Hematopoietic multipotent progenitor cell treated with erythropoietin and hydrocortisone succinate and interleukin-3 and kit ligand, for 15 days (in vitro differentiated cells): ENCODE data around the gene COX7A2.

Source experiments
- DNase-seq: peaks from one replicate; pipeline ENCODE4 v3.0.0-alpha.2; 2015; ENCODE audit warnings: low spot score

The COX7A2 gene

GRCh38 chr6:75220357-75220756 is 23.2 kb downstream of the COX7A2 start:
- no peak for DNase-seq

- DNase-seq: no peak
These were observed 24.3 kb downstream of the COX7A2 start for GRCh38 chr6:75219263-75219662.

- DNase-seq: no peak
These were observed 26.4 kb downstream of the COX7A2 start for GRCh38 chr6:75217193-75217592.

- no peak for DNase-seq
These were observed 28.3 kb downstream of the COX7A2 start for GRCh38 chr6:75215291-75215690.

GRCh38 chr6:75213732-75214131 is 29.9 kb downstream of the COX7A2 start:
- no peak for DNase-seq

- DNase-seq: no peak
These were observed 30.5 kb downstream of the COX7A2 start for GRCh38 chr6:75213112-75213511.

- no peak for DNase-seq
These were observed 31.5 kb downstream of the COX7A2 start for GRCh38 chr6:75211920-75212590.

- peak; percentile 68 for DNase-seq
These were observed 32.5 kb downstream of the COX7A2 start for GRCh38 chr6:75210885-75211739.

GRCh38 chr6:75209184-75209723 is 34.3 kb downstream of the COX7A2 start:
- DNase-seq: no peak

- DNase-seq: peak; percentile 58
These were observed 35.1 kb downstream of the COX7A2 start for GRCh38 chr6:75208298-75209183.

- DNase-seq: no peak
These were observed 36.8 kb downstream of the COX7A2 start for GRCh38 chr6:75206576-75207342.

- no peak for DNase-seq
These were observed 37.6 kb downstream of the COX7A2 start, which contains the start of gene COL12A1 for GRCh38 chr6:75205776-75206575. Gene COL12A1, minus strand, starts transcription at chr6:75206053. Its CDS starts 3,261 bp downstream, at chr6:75202792.

- DNase-seq: no peak
These were observed 38.4 kb downstream of the COX7A2 start for GRCh38 chr6:75204959-75205775.

GRCh38 chr6:75204217-75204958 is 39.2 kb downstream of the COX7A2 start:
- DNase-seq: no peak

- DNase-seq: no peak
These were observed 39.9 kb downstream of the COX7A2 start for GRCh38 chr6:75203721-75204120.

- no peak for DNase-seq
These were observed 40.9 kb downstream of the COX7A2 start for GRCh38 chr6:75202676-75203131.

GRCh38 chr6:75201901-75202672 is 41.5 kb downstream of the COX7A2 start:
- no peak for DNase-seq

GRCh38 chr6:75201021-75201420 is 42.6 kb downstream of the COX7A2 start:
- DNase-seq: no peak
